ENCODE data around the gene HRG.
"Not testable (repeated sequence)": the region's sequence is repeated elsewhere in the genome, so short reads cannot be mapped to it uniquely, and the experiment has no call there.

Gene HRG

DNA sequence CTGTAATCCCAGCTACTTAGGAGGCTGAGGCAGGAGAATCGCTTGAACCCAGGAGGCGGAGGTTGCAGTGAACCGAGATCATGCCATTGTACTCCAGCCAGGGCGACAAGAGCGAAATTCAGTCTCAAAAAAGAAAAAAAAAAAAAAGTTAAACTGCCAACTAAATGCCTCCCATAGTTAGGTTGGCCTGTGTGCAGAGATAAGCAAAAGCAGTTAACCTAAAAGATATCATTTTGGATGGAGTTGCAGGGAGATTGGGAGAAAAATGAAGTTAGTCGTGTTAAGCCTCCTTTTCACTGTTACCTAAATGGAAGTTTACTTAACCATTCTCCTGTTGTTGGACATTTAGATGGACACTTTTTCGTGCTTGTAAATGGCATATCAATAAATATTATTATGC lies 37.1 kb upstream of the HRG start:
- no peaks in the 10 kb centered on the region for H3K9me2 ChIP-seq (replicated peaks; ENCODE audit: control insufficient read depth, low read length)
- no peak overlapping the region for H3K4me2 ChIP-seq (ENCODE audit: low read length)
- no peaks in the 10 kb centered on the region for H3F3A ChIP-seq (ENCODE audit: control insufficient read depth, insufficient read depth)
- H3K27me3 ChIP-seq (ENCODE audit: control insufficient read depth, low read length), result no peaks in the 10 kb centered on the region
- no peaks in the 10 kb centered on the region for H3K9me3 ChIP-seq (ENCODE audit: control insufficient read depth, insufficient read depth, low read length)
- no peaks in the 10 kb centered on the region for H4K20me1 ChIP-seq (ENCODE audit: control insufficient read depth, insufficient read depth, low read depth, low read length)
- no peak overlapping the region for H3K27ac ChIP-seq (ENCODE audit: low read depth, low read length)
- H3K4me3 ChIP-seq (ENCODE audit: low read length), result no peak overlapping the region
- H3K36me3 ChIP-seq (ENCODE audit: control insufficient read depth, low read length), result no peaks in the 10 kb centered on the region
- H3K4me1 ChIP-seq (ENCODE audit: control insufficient read depth, low read length), result no peaks in the 10 kb centered on the region
- H3K79me2 ChIP-seq (ENCODE audit: control insufficient read depth, low read length), result no peaks in the 10 kb centered on the region
- TF ChIP-seq EZH2phosphoT487 (IDR thresholded peaks at IDR 0.05; ENCODE audit: borderline replicate concordance, low read length), result no peak
- TF ChIP-seq, protein P1, sequence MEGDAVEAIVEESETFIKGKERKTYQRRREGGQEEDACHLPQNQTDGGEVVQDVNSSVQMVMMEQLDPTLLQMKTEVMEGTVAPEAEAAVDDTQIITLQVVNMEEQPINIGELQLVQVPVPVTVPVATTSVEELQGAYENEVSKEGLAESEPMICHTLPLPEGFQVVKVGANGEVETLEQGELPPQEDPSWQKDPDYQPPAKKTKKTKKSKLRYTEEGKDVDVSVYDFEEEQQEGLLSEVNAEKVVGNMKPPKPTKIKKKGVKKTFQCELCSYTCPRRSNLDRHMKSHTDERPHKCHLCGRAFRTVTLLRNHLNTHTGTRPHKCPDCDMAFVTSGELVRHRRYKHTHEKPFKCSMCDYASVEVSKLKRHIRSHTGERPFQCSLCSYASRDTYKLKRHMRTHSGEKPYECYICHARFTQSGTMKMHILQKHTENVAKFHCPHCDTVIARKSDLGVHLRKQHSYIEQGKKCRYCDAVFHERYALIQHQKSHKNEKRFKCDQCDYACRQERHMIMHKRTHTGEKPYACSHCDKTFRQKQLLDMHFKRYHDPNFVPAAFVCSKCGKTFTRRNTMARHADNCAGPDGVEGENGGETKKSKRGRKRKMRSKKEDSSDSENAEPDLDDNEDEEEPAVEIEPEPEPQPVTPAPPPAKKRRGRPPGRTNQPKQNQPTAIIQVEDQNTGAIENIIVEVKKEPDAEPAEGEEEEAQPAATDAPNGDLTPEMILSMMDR (IDR thresholded peaks at IDR 0.05; ENCODE audit: low read depth, low read length, poor library complexity, severe bottlenecking), result no peak

DNA sequence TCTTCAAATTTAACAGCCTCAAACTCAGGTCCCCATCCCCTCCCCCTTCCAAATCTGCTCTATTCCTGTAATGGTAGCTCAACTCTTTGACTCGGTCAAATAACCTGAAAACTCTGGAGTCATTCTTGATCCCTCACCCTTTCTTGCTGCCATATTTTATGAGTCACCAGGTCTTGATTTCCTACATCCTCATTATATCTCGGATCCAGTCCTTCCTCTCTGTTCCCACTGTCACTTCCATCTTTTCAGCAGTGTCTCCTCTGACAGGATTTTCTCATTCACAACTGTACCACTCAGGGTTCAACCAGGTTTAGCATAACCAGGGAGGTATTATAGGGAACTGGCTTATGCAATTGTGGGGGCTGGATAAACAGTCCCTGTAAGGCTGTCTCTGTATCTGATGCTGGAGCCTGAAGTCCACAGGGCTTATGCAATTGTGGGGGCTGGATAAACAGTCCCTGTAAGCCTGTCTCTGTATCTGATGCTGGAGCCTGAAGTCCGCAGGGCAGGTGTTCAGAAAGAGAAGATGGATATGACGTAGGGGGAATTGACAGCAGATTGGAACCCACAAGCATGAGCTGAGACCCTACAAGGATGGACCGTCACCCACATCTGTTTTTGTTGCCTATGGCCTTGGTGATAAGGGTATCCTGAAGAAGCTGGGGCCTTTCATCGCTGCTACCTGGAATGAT lies 34.7 kb upstream of the HRG start:
- H3K4me1 ChIP-seq (ENCODE audit: control insufficient read depth, low read length), result no peaks in the 10 kb centered on the region
- TF ChIP-seq, protein P1 (IDR thresholded peaks at IDR 0.05; ENCODE audit: low read depth, low read length, poor library complexity, severe bottlenecking), result no peak
- TF ChIP-seq EZH2phosphoT487 (IDR thresholded peaks at IDR 0.05; ENCODE audit: borderline replicate concordance, low read length), result no peak

DNA sequence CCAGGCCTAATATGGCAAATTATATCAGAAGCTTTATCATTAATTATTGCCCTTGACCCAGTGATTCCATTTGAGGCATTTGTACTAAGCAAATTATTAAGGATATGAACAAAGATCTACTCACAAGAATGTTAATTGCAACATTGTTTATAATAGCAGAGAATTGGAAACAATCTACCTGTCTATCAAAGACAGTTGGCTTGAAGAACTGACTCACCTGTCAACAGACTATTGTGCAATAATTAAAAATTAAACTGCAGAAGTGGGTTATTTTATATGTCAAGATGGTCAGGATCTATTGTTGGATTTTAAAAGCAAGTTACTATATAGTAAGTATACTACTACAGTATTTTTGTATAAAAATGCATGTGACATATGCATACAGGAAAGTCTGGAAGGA lies 32.3 kb upstream of the HRG start:
- Histone ChIP-seq H3K4me1 (ENCODE audit: control insufficient read depth, low read length) (no peaks in the 10 kb centered on the region), H3K27me3 (ENCODE audit: control insufficient read depth, low read length) (no peaks in the 10 kb centered on the region), H3K9me3 (ENCODE audit: control insufficient read depth, insufficient read depth, low read length) (no peaks in the 10 kb centered on the region), H3K79me2 (ENCODE audit: control insufficient read depth, low read length) (no peaks in the 10 kb centered on the region), H3K27ac (ENCODE audit: low read depth, low read length) (no peak overlapping the region), H3K4me2 (ENCODE audit: low read length) (no peak overlapping the region), H3K36me3 (ENCODE audit: control insufficient read depth, low read length) (no peaks in the 10 kb centered on the region), H3K4me3 (ENCODE audit: low read length) (no peak overlapping the region), H3F3A (ENCODE audit: control insufficient read depth, insufficient read depth) (no peaks in the 10 kb centered on the region), H3K9me2 (replicated peaks; ENCODE audit: control insufficient read depth, low read length) (no peaks in the 10 kb centered on the region), H4K20me1 (ENCODE audit: control insufficient read depth, insufficient read depth, low read depth, low read length) (no peaks in the 10 kb centered on the region)
- no peak for TF ChIP-seq EZH2phosphoT487 (IDR thresholded peaks at IDR 0.05; ENCODE audit: borderline replicate concordance, low read length)
- TF ChIP-seq, protein P1 (IDR thresholded peaks at IDR 0.05; ENCODE audit: low read depth, low read length, poor library complexity, severe bottlenecking), result no peak

More for the DNA sequence above, 34.7 kb upstream of the HRG start:
- no peaks in the 10 kb centered on the region for H3K9me3 ChIP-seq (ENCODE audit: control insufficient read depth, insufficient read depth, low read length)
- no peaks in the 10 kb centered on the region for H3K36me3 ChIP-seq (ENCODE audit: control insufficient read depth, low read length)
- H3K27me3 ChIP-seq (ENCODE audit: control insufficient read depth, low read length), result no peaks in the 10 kb centered on the region
- H4K20me1 ChIP-seq (ENCODE audit: control insufficient read depth, insufficient read depth, low read depth, low read length), result no peaks in the 10 kb centered on the region
- no peaks in the 10 kb centered on the region for H3K9me2 ChIP-seq (replicated peaks; ENCODE audit: control insufficient read depth, low read length)
- H3K4me3 ChIP-seq (ENCODE audit: low read length), result no peak overlapping the region
- no peak overlapping the region for H3K27ac ChIP-seq (ENCODE audit: low read depth, low read length)
- no peaks in the 10 kb centered on the region for H3F3A ChIP-seq (ENCODE audit: control insufficient read depth, insufficient read depth)
- H3K4me2 ChIP-seq (ENCODE audit: low read length), result no peak overlapping the region
- no peaks in the 10 kb centered on the region for H3K79me2 ChIP-seq (ENCODE audit: control insufficient read depth, low read length)

DNA sequence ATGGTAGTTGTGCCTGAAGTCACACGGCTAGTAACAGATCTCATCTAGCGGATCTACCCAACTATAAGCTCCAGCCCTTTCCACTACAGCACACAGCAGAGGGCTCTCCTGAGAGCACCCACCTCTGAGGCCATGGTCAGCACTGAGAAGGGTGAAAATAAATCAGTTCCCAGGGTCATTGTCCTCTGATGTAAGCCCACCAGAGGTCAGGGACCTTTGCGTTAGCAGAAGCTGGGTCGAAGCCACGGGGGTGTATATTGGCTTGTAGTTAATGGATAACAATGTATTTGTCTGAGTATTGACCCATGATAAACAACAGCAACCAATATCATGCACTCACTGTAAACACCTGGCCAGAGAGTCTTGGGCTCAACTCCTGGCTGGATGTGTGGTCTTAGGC lies 31.6 kb upstream of the HRG start:
- H3K4me2 ChIP-seq (ENCODE audit: low read length); H3F3A ChIP-seq (ENCODE audit: control insufficient read depth, insufficient read depth); H4K20me1 ChIP-seq (ENCODE audit: control insufficient read depth, insufficient read depth, low read depth, low read length); H3K79me2 ChIP-seq (ENCODE audit: control insufficient read depth, low read length); H3K9me2 ChIP-seq (replicated peaks; ENCODE audit: control insufficient read depth, low read length); H3K27ac ChIP-seq (ENCODE audit: low read depth, low read length); H3K27me3 ChIP-seq (ENCODE audit: control insufficient read depth, low read length); H3K36me3 ChIP-seq (ENCODE audit: control insufficient read depth, low read length); H3K4me3 ChIP-seq (ENCODE audit: low read length); H3K4me1 ChIP-seq (ENCODE audit: control insufficient read depth, low read length); H3K9me3 ChIP-seq (ENCODE audit: control insufficient read depth, insufficient read depth, low read length): not testable (repeated sequence)

All from DOHH2 (cell line).